ENCODE results near the gene USP33.
"Not testable (repeated sequence)": the region's sequence is repeated elsewhere in the genome, so short reads cannot be mapped to it uniquely, and the experiment has no call there.

USP33 gene

GRCh38 chr1:77757603-77758002, 2.0 kb downstream of the USP33 start:
- Mint-ChIP-seq H3K27me3 (ENCODE audit: low read depth) (no peaks in the 10 kb centered on the region), H3K9me3 (no peaks in the 10 kb centered on the region), H3K27ac (no peak overlapping the region), H3K4me3 (peak overlapping the region; percentile 61), H3K36me3 (ENCODE audit: low read depth) (peaks cover 2% of the 10 kb centered on the region), H3K4me1 (ENCODE audit: low read depth) (peaks cover 28% of the 10 kb centered on the region)
- DNase-seq (ENCODE audit: low spot score): no peak

DNA sequence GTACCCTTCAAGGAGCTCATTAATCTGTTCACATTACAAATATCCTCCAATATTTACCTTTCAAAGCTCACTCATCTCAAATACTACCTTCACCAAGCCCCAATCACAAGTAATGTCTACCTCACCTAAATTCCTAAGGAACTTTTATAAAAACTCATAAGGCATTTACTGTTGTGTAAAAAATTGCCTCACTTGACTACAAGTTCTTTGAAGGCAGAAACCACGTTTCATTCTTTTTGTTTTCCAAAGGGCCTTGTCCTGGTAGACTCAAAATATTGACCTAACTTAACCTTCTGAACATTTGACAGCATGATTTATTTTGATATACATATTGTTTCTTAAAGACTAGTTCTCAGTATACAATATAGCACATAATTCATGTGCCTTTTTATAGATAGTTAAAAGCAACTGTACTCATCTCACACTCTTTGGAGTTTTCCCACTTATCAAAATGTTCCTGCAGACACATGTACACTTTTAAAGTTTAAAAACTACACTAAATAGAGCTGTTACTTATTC, 2.5 kb downstream of the USP33 start:
- DNase-seq (ENCODE audit: low spot score): no peak
- Mint-ChIP-seq H3K4me3 (peak overlapping the region; percentile 61), H3K9me3 (no peaks in the 10 kb centered on the region), H3K27me3 (ENCODE audit: low read depth) (no peaks in the 10 kb centered on the region), H3K36me3 (ENCODE audit: low read depth) (peaks cover 2% of the 10 kb centered on the region), H3K4me1 (ENCODE audit: low read depth) (peaks cover 28% of the 10 kb centered on the region), H3K27ac (no peak overlapping the region)

- no peak for DNase-seq (ENCODE audit: low spot score)
- Mint-ChIP-seq H3K4me1 (ENCODE audit: low read depth) (peaks cover 27% of the 10 kb centered on the region), H3K4me3 (no peak overlapping the region), H3K27ac (no peak overlapping the region), H3K36me3 (ENCODE audit: low read depth) (peaks cover 2% of the 10 kb centered on the region), H3K27me3 (ENCODE audit: low read depth) (no peaks in the 10 kb centered on the region), H3K9me3 (no peaks in the 10 kb centered on the region)
Observed at GRCh38 chr1:77756052-77756754, 3.4 kb downstream of the USP33 start.

GRCh38 chr1:77749489-77749888, 10.2 kb downstream of the USP33 start:
- not testable (repeated sequence) for H3K27me3 Mint-ChIP-seq (ENCODE audit: low read depth); DNase-seq (ENCODE audit: low spot score); H3K27ac Mint-ChIP-seq; H3K4me3 Mint-ChIP-seq; H3K36me3 Mint-ChIP-seq (ENCODE audit: low read depth); H3K9me3 Mint-ChIP-seq
- peaks cover 11% of the 10 kb centered on the region for H3K4me1 Mint-ChIP-seq (ENCODE audit: low read depth)

DNA sequence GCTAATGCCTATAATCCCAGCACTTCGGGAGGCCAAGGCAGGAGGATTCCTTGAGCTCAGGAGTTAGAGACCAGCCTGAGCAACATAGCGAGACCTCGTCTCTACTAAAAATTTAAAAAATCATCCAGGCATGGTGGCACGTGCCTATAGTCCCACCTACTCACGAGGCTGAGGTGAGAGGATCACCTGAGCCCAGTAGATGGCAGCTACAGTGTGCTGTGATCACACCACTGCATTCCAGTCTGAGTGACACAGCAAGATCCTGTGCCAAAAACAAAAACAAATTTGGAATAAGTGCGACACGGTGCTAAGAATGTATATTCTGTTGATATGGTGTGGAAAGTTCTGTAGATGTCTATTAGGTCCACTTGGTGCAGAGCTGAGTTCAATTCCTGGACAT, 15.1 kb downstream of the USP33 start:
- Mint-ChIP-seq H3K4me1 (ENCODE audit: low read depth) (peaks cover 9% of the 10 kb centered on the region), H3K27ac (no peak overlapping the region), H3K9me3 (no peaks in the 10 kb centered on the region), H3K36me3 (ENCODE audit: low read depth) (peaks cover 18% of the 10 kb centered on the region), H3K4me3 (no peak overlapping the region), H3K27me3 (ENCODE audit: low read depth) (no peaks in the 10 kb centered on the region)
- no peak for DNase-seq (ENCODE audit: low spot score)

- H3K9me3 Mint-ChIP-seq: no peaks in the 10 kb centered on the region
- DNase-seq (ENCODE audit: low spot score): no peak
- peaks cover 28% of the 10 kb centered on the region for H3K36me3 Mint-ChIP-seq (ENCODE audit: low read depth)
- H3K4me3 Mint-ChIP-seq: no peak overlapping the region
- no peak overlapping the region for H3K27ac Mint-ChIP-seq
- peaks cover 9% of the 10 kb centered on the region for H3K4me1 Mint-ChIP-seq (ENCODE audit: low read depth)
- H3K27me3 Mint-ChIP-seq (ENCODE audit: low read depth): no peaks in the 10 kb centered on the region
Observed at GRCh38 chr1:77742011-77742555, 17.6 kb downstream of the USP33 start.

DNA sequence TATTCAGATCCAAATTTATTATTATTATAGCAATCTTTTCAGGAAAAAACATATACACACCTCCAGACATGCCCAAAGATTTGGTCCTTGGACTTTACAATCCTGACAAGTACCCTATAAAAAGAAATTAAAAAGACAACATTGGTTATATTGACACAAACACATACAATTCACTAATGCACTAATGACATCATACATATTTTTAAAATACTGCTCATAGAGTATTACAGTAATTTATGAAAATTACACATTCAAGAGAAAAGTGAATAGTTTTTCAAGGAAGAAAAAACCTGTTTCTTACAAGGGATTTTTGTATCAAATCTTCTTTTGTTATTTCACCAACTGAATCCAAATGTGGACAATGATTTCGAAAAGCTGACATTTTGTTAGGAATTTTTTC, 18.3 kb downstream of the USP33 start:
- Mint-ChIP-seq H3K27me3 (ENCODE audit: low read depth) (no peaks in the 10 kb centered on the region), H3K4me3 (no peak overlapping the region), H3K9me3 (no peaks in the 10 kb centered on the region), H3K36me3 (ENCODE audit: low read depth) (peaks cover 31% of the 10 kb centered on the region), H3K27ac (no peak overlapping the region), H3K4me1 (ENCODE audit: low read depth) (peaks cover 9% of the 10 kb centered on the region)
- DNase-seq (ENCODE audit: low spot score): no peak

GRCh38 chr1:77739235-77739634, 20.4 kb downstream of the USP33 start:
- Mint-ChIP-seq H3K36me3 (ENCODE audit: low read depth) (peaks cover 31% of the 10 kb centered on the region), H3K4me3 (no peak overlapping the region), H3K4me1 (ENCODE audit: low read depth) (peaks cover 1% of the 10 kb centered on the region), H3K27ac (no peak overlapping the region), H3K27me3 (ENCODE audit: low read depth) (no peaks in the 10 kb centered on the region), H3K9me3 (no peaks in the 10 kb centered on the region)
- DNase-seq (ENCODE audit: low spot score): no peak

DNA sequence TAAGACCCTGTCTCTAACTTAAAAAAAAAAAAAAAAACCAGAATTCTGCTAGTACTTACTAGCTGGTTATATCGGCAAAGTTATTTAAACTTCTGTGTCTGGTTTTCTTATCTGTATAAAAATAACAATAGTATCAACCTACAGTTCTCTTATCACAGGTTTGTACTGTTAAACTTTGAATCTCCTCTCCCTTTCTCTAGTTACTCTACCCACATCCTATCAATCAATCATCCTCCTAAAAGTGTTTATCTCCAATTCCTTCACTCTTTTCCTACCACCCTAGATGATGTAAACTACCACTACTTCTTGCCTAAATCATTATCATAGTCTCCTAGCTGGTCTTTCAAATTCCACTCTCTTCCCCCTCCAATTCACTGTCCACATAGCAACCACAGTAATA, 27.6 kb downstream of the USP33 start:
- Mint-ChIP-seq H3K27ac (peak overlapping the region; percentile 12), H3K36me3 (ENCODE audit: low read depth) (peaks cover 32% of the 10 kb centered on the region), H3K9me3 (no peaks in the 10 kb centered on the region), H3K27me3 (ENCODE audit: low read depth) (no peaks in the 10 kb centered on the region), H3K4me1 (ENCODE audit: low read depth) (no peaks in the 10 kb centered on the region), H3K4me3 (no peak overlapping the region)
- no peak for DNase-seq (ENCODE audit: low spot score)

GRCh38 chr1:77725706-77726105, 33.9 kb downstream of the USP33 start:
- no peak for DNase-seq (ENCODE audit: low spot score)
- Mint-ChIP-seq H3K9me3 (no peaks in the 10 kb centered on the region), H3K27me3 (ENCODE audit: low read depth) (no peaks in the 10 kb centered on the region), H3K4me1 (ENCODE audit: low read depth) (no peaks in the 10 kb centered on the region), H3K27ac (no peak overlapping the region), H3K36me3 (ENCODE audit: low read depth) (peaks cover 64% of the 10 kb centered on the region), H3K4me3 (no peak overlapping the region)

DNA sequence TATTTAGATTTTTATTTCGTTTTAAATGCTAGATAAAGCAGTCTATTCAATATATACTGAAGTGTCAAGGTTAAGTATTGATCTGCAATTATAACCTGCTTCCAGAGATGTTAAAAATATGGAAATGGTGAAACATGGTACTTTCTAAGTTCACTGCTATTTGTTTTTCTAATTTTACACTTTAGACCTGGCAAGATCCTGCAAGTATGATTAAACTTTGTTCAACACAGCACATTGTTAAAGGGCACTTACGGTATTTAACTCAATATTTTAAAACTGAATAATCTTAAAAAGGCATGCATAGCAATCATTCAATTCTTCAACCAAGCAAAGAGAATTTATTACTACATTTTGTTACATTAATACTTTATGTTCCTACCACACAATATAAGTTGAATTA, 41.5 kb downstream of the USP33 start:
- Mint-ChIP-seq H3K27ac (no peak overlapping the region), H3K4me3 (no peak overlapping the region), H3K36me3 (ENCODE audit: low read depth) (peaks cover 53% of the 10 kb centered on the region), H3K27me3 (ENCODE audit: low read depth) (no peaks in the 10 kb centered on the region), H3K9me3 (no peaks in the 10 kb centered on the region), H3K4me1 (ENCODE audit: low read depth) (no peaks in the 10 kb centered on the region)
- no peak for DNase-seq (ENCODE audit: low spot score)

GRCh38 chr1:77716065-77716464, 43.6 kb downstream of the USP33 start:
- Mint-ChIP-seq H3K27ac (no peak overlapping the region), H3K36me3 (ENCODE audit: low read depth) (peaks cover 44% of the 10 kb centered on the region), H3K9me3 (no peaks in the 10 kb centered on the region), H3K27me3 (ENCODE audit: low read depth) (no peaks in the 10 kb centered on the region), H3K4me1 (ENCODE audit: low read depth) (no peaks in the 10 kb centered on the region), H3K4me3 (no peak overlapping the region)
- no peak for DNase-seq (ENCODE audit: low spot score)

- H3K4me1 Mint-ChIP-seq (ENCODE audit: low read depth): peaks cover 2% of the 10 kb centered on the region
- H3K4me3 Mint-ChIP-seq: no peak overlapping the region
- no peak overlapping the region for H3K27ac Mint-ChIP-seq
- no peaks in the 10 kb centered on the region for H3K27me3 Mint-ChIP-seq (ENCODE audit: low read depth)
- DNase-seq (ENCODE audit: low spot score): no peak
- peaks cover 43% of the 10 kb centered on the region for H3K36me3 Mint-ChIP-seq (ENCODE audit: low read depth)
- no peaks in the 10 kb centered on the region for H3K9me3 Mint-ChIP-seq
Observed at GRCh38 chr1:77709727-77710126, 49.9 kb downstream of the USP33 start.

- Mint-ChIP-seq H3K9me3 (no peaks in the 10 kb centered on the region), H3K4me3 (no peak overlapping the region), H3K27ac (no peak overlapping the region), H3K36me3 (ENCODE audit: low read depth) (peaks cover 25% of the 10 kb centered on the region), H3K4me1 (ENCODE audit: low read depth) (peaks cover 4% of the 10 kb centered on the region), H3K27me3 (ENCODE audit: low read depth) (no peaks in the 10 kb centered on the region)
- no peak for DNase-seq (ENCODE audit: low spot score)
Observed at GRCh38 chr1:77706321-77706720, 53.3 kb downstream of the USP33 start.

DNA sequence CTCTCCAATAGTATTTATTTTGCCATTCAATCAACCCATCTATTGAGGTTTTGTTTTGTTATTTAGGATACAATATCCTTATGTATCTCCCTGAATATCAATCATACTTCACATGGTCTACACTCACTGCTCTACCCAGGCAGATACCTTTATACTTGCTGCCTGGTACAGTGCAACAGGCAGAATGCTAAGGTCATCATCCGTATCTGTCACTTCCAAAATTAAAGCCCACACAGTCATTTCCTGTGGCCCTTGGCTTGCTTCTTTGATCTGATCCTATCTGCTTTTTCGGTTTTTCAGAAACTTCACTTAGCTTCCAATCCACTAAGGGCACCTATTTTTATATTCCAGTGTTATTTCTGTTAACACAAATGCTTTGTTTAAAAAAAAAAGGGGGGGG, 54.9 kb downstream of the USP33 start:
- Mint-ChIP-seq H3K9me3 (no peaks in the 10 kb centered on the region), H3K27me3 (ENCODE audit: low read depth) (no peaks in the 10 kb centered on the region), H3K36me3 (ENCODE audit: low read depth) (peaks cover 20% of the 10 kb centered on the region), H3K4me3 (no peak overlapping the region), H3K27ac (no peak overlapping the region), H3K4me1 (ENCODE audit: low read depth) (peaks cover 4% of the 10 kb centered on the region)
- no peak for DNase-seq (ENCODE audit: low spot score)
